HG03064 (cell line): ENCODE measurements around the gene TIMP2.
"Not testable (repeated sequence)": the region's sequence is repeated elsewhere in the genome, so short reads cannot be mapped to it uniquely, and the experiment has no call there.

Source experiments
- ATAC-seq: cut with Tn5 transposase; IDR thresholded peaks from one replicate; pipeline ENCODE4 v1.9.1; 2021; ENCODE audit warnings: low read depth; ENCODE audit not compliant: unreplicated experiment

The TIMP2 gene

GRCh38 chr17:78933959-78934568, 8.9 kb upstream of the TIMP2 start:
- no peak for ATAC-seq

- ATAC-seq = no peak
Measured at GRCh38 chr17:78933025-78933958, 8.1 kb upstream of the TIMP2 start.

- ATAC-seq = no peak
Measured at GRCh38 chr17:78929908-78930775, 5.0 kb upstream of the TIMP2 start.

DNA sequence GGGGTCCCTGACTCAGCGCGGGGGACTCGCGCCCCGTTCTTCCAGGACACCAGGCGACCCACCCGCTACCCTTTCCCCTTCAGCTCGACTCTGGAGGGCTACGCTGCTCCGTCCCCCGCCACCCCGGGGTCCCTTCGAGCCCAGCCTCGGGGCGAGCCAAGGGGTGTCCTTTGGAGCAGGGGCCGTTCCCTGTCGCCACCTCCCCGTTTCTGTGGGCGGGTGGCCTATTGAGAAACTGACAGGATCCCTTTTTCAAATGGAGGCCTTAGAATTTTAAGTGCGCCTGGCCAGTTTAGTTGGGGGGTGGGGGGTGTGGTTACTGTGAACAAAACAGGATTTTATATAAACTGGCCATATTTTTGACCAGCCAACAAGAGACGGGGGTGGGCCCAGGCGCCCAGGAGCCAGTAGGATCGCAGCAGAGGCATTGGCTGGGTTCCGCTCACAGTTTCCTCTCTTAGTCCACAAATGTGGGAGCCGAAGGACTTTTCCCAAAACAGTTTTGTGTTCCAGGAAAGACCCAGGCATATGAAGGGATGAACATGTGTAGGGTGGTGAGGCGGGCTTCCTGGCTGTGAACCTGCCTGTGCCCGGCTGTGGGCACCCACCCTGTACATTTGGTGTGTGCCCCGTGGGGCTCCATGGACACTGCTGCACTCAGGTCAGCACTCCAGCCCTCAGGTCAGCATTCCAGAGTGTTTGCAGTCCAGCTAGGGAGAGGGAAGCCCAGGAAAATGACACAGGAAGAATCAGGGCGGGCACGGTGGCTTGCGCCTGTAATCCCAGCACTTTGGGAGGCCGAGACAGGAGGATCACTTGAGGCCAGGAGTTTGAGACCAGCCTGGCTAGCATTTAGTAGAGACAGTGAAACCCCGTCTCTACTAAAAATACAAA, 722 bp upstream of the TIMP2 start:
- no peak for ATAC-seq

DNA sequence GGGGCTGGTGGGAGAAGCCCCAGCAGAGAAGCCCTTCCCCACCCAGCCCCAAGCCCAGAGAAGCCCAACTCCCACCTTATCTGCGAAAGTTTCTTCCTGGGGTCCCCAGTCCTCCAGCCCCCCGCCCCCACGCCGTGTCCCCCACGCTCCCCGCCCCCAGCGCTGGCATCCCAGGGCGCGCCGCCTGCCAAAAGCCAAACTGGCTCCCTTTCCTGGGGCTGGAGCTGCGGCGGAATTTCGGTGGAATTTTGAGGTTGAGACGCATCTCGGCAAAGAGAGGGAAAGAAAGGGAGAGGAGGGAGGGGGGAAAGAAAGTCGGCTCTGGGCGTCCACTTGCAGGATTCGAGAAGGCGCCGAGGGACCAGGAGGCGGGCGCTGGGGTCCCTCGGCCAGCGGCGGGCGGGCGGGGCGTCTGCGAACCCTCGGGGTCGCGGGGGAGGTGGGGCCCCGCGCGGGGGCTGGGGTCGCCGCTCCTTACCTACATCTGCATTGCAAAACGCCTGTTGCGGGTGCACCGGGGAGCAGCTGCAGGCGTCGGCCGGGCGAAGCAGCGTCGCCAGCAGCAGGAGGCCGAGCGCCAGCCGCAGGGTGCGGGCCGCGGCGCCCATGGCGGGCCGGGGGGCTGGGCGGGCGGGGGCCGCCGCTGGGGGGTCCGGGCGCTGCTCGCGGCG, 571 bp downstream of the TIMP2 start:
- ATAC-seq = no peak

DNA sequence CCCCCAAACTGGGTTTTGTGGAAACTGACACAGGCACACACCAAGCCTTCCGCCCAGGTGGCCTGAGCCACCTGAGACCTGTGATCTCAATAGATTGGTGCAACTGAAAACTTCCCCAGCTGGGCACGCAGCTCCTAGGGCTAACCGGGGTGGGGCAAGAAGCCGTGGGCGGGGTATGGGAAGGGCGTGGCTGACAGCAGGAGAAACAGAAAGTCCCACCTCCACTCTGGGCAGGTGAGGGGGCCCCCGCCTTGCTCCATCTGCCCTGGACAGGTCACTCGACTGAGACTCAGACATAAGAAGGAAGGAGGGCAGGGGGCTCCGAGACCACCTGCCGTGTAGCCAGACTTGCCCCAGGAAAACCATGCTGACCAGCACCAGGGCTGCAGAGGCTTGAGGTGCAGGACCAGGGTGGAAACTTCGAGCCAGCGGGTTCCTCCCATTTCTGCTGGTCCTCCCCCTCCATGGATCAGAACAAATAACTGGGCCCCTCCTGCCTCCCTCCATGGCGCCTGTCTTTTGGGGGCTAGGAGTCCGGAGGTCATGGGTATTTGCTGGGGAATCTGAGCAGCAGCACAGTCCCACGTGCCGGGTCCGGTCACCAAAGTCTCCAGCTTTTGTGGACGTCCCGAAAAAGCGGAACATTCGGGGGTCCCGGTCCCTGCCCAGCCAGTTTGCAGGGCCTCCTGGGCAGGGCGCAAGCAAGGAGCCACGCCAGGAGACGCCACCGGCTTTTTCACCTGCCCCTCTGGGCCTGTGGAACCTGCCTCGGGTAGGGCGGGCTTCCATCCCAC, 1.3 kb downstream of the TIMP2 start:
- no peak for ATAC-seq

GRCh38 chr17:78922816-78923498, 2.2 kb downstream of the TIMP2 start:
- no peak for ATAC-seq

- no peak for ATAC-seq
Measured at GRCh38 chr17:78921437-78921971, 3.7 kb downstream of the TIMP2 start.

- no peak for ATAC-seq
Measured at GRCh38 chr17:78920528-78920927, 4.7 kb downstream of the TIMP2 start.

DNA sequence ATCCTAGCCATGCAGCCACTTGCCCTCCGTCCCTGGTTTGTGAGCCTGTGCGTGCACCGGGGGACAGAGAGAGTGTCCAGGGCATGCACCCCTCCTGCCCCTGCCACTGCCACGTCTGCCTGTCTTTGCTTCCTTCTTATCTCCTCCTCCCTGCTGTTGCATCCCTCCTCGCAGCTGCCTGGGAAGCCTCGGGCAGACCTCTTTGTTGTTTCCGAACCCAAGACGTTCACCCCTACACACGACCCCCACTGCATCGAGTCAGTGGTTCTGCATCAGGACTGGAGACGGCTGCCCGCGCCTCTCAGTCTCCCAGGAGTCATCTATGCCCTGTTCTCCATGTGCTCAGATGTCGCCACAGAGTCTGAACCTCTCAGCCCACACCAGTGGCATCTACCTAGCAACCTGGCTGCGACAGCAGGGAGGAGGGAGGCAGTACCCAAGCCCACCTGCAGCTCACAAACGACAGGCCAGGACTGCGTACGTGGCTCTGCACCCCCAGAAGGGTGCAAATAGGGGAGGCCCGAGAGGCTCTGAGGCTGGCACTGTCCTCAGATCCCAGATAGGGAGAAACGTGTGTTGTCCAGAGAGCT, 5.2 kb downstream of the TIMP2 start:
- no peak for ATAC-seq

GRCh38 chr17:78918979-78919378, 6.2 kb downstream of the TIMP2 start:
- no peak for ATAC-seq

DNA sequence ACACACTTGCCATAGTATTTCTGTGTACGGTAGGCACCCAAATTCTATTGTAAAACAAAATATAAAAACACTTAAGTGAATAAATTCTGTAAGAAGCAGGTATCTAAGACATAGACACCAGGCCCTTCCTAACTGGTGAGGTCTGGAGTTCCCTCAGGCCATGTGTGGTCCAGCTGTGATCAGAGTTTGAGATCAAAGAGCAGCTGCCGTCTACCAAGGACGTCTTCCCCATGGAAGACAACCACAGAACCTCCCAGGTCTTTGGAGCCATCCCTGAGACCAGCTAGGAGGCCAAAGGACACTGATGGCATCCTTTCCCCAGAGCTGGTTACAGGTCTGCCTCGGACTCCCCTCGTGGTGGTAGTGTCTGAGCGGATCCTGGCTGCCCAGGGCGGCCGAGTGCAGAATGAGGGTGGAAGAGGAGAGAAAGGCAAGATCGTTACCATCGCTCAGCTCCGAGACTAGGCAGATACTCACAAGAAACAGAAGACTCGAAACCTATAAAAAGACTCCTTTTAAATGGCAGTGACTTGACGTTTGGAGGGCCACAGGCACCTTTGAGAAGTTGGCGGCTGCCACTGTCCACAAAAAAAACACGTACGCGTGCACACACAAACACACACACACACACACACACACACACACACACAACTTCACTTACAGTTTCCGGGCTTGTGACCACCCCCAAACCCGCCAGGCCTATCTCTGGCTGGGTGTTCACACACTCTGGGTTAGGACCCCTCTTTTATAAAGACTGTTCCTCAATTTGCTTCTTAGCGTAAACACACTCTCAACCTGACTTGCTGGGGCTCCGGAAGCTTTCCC, 7.5 kb downstream of the TIMP2 start:
- ATAC-seq = no peak

DNA sequence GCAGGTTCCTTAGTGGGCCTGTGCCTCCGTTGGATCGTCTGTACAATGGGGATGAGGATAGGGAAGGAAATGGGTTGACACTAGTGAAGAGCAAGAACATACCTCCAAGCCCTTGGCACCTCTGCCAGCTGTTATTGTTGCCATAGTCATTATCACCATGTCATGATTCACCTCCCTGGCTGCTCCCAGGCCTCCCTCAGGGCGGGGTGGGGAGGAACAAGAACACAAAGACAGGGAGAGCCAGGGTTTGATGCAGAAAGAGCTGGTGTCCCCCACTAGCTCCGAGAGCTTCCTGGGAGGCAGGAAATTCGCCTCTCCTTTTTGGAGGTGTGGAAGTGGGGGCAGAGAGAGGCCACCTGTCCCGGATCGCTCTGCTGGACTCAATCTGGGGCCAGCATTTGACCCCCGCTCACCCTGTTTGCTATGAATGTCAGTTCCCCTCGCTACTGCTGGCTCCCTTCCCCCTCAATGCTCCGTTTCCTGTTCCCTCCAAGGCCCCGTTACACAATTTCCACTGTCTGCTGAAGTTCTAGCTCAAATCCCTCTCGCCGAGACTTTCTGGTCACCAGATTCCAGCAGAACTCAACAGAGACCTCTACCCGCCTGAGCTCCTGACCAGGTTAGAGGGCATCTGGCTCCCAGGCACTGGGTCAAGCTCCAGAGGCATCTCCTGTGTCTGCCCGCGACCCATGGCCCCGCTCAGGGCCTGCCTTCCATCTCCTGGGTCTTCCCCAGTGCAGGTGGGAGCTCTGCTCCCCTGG, 9.1 kb downstream of the TIMP2 start:
- ATAC-seq = no peak

GRCh38 chr17:78913115-78913514, 12.1 kb downstream of the TIMP2 start:
- ATAC-seq = no peak

- ATAC-seq = no peak
Measured at GRCh38 chr17:78912082-78912481, 13.1 kb downstream of the TIMP2 start.

GRCh38 chr17:78911543-78911942, 13.6 kb downstream of the TIMP2 start:
- not testable (repeated sequence) for ATAC-seq
